A549 (cell line): ENCODE results near the gene MYH13. TPM values are rescaled to one million over a fixed set of nuclear protein-coding genes. Genes with fewer than 3 reads are reported as not detected.
"Not testable (repeated sequence)": the region's sequence is repeated elsewhere in the genome, so short reads cannot be mapped to it uniquely, and the experiment has no call there.

ENCODE experiments used
- ATAC-seq, 2 experiments: fragments of 200-7000 bp in 1 of 2; fragments of >200 bp in 1 of 2; cut with Nextera tagmentation in 1 of 2; cut with Tn5 transposase in 1 of 2; 3 replicates each; pipeline versions ENCODE4 v1.8.0 to v1.9.1; 2018 to 2020; ENCODE audit warnings: mild to moderate bottlenecking in 1 of 2, moderate library complexity in 1 of 2
- CTCF ChIA-PET: fragments of 300-600 bp; sonication (Branson Sonifier 250); formaldehyde crosslinking; extraction: SDS; loops from one replicate; lab custom pipeline; 2021; ENCODE audit warnings: antibody characterized with exemption, inconsistent platforms; lab: Yijun Ruan, JAX
- POLR2A ChIA-PET: fragments of 350-600 bp; formaldehyde crosslinking; extraction: SDS; loops from one replicate; lab custom pipeline; 2021; ENCODE audit warnings: antibody characterized with exemption, inconsistent platforms; lab: Yijun Ruan, JAX
- DNase-seq, 2 experiments: peaks; one replicate each; pipeline versions ENCODE4 v3.0.0 to v3.0.0-alpha.2; 2011 to 2016; ENCODE audit warnings: low read depth in 1 of 2, low spot score in 1 of 2
- FAIRE-seq: peaks from 2 replicates; lab custom pipeline; 2011; peaks lifted over from hg19 to GRCh38; lab: Jason Lieb, UNC
- H3K27ac ChIP-seq, 2 experiments: fragments of >200 bp; sonication (Bioruptor Twin); formaldehyde crosslinking; 3 replicates each; pipeline ENCODE4 v1.5.1; 2016 to 2017
- H3K4me1 ChIP-seq: fragments of >200 bp; sonication (Bioruptor Twin); formaldehyde crosslinking; 3 replicates; pipeline ENCODE4 v1.6.1; 2016
- H3K4me2 ChIP-seq: fragments of >200 bp; sonication (Bioruptor Twin); formaldehyde crosslinking; 3 replicates; pipeline ENCODE4 v1.6.1; 2016
- H3K4me3 ChIP-seq: fragments of >200 bp; sonication (Bioruptor Twin); formaldehyde crosslinking; 3 replicates; pipeline ENCODE4 v1.5.1; 2016
- H3K9me3 ChIP-seq: fragments of >200 bp; sonication (Bioruptor Twin); formaldehyde crosslinking; 3 replicates; pipeline ENCODE4 v1.6.1; 2016
- ATOH8 ChIP-seq: fragments of 250-450 bp; sonication (Bioruptor Pico); IDR thresholded peaks from 2 replicates; pipeline ENCODE4 v1.5.0; 2020; ENCODE audit warnings: low read depth, mild to moderate bottlenecking, moderate library complexity
- CBX2 ChIP-seq: fragments of 200-600 bp; sonication (generic); IDR thresholded peaks from 2 replicates; pipeline ENCODE4 v1.6.1; 2016; ENCODE audit warnings: low read depth, mild to moderate bottlenecking, borderline replicate concordance
- CEBPB ChIP-seq, 2 experiments: fragments of >200 bp in 1 of 2; sonication (Bioruptor Twin) in 1 of 2; formaldehyde crosslinking in 1 of 2; IDR thresholded peaks; 2 replicates each; pipeline ENCODE4 v1.6.1; 2012 to 2016
- EHF ChIP-seq: fragments of 250-450 bp; sonication (Bioruptor Pico); IDR thresholded peaks from 2 replicates; pipeline ENCODE4 v1.5.0; 2020; ENCODE audit warnings: mild to moderate bottlenecking
- EHMT2 ChIP-seq: fragments of 200-600 bp; sonication (generic); IDR thresholded peaks from 2 replicates; pipeline ENCODE4 v1.6.1; 2016; ENCODE audit warnings: antibody characterized with exemption, low read depth, mild to moderate bottlenecking, moderate library complexity
- EP300 ChIP-seq, 2 experiments: fragments of >200 bp; sonication (Bioruptor Twin); formaldehyde crosslinking; IDR thresholded peaks; 2 replicates in 1 of 2; 3 replicates in 1 of 2; pipeline ENCODE4 v1.6.1; 2016 to 2017
- FOSB ChIP-seq: fragments of 250-450 bp; sonication (Bioruptor Pico); IDR thresholded peaks from 2 replicates; pipeline ENCODE4 v1.5.0; 2020; ENCODE audit warnings: mild to moderate bottlenecking, moderate library complexity
- HDAC2 ChIP-seq: fragments of 200-600 bp; sonication (generic); IDR thresholded peaks from 2 replicates; pipeline ENCODE4 v1.6.1; 2016
- HOXA7 ChIP-seq: fragments of 250-450 bp; sonication (Bioruptor Pico); IDR thresholded peaks from 2 replicates; pipeline ENCODE4 v1.5.0; 2020; ENCODE audit warnings: mild to moderate bottlenecking, moderate library complexity
- HOXB13 ChIP-seq: fragments of 250-450 bp; sonication (Bioruptor Pico); IDR thresholded peaks from 2 replicates; pipeline ENCODE4 v1.5.0; 2020; ENCODE audit warnings: low read depth, mild to moderate bottlenecking, moderate library complexity
- HOXB5 ChIP-seq: fragments of 250-450 bp; sonication (Bioruptor Pico); IDR thresholded peaks from 2 replicates; pipeline ENCODE4 v1.5.0; 2020; ENCODE audit warnings: mild to moderate bottlenecking, moderate library complexity
- JUNB ChIP-seq: fragments of >200 bp; sonication (Bioruptor Twin); formaldehyde crosslinking; IDR thresholded peaks from 2 replicates; pipeline ENCODE4 v1.6.1; 2016
- KDM1A ChIP-seq: fragments of 200-600 bp; sonication (generic); IDR thresholded peaks from 2 replicates; pipeline ENCODE4 v1.6.1; 2016; ENCODE audit warnings: low read depth, mild to moderate bottlenecking
- MAZ ChIP-seq: fragments of 150-350 bp; IDR thresholded peaks from 2 replicates; pipeline ENCODE4 v1.6.1; 2014; ENCODE audit warnings: antibody characterized with exemption, low read depth, low read length, borderline replicate concordance
- PHF8 ChIP-seq: fragments of 200-600 bp; sonication (generic); IDR thresholded peaks from 2 replicates; pipeline ENCODE4 v1.6.1; 2016; ENCODE audit warnings: low read depth, mild to moderate bottlenecking, antibody characterized with exemption, moderate library complexity, borderline replicate concordance
- POLR2A ChIP-seq: IDR thresholded peaks from 2 replicates; pipeline ENCODE4 v1.6.1; 2012; ENCODE audit warnings: mild to moderate bottlenecking, low read length
- POLR2AphosphoS2 ChIP-seq: conservative IDR thresholded peaks from 2 replicates; pipeline ENCODE4 v1.6.1; 2012; ENCODE audit warnings: low read length, improper control_type of control experiment, inconsistent platforms
- RARB ChIP-seq: fragments of 250-450 bp; sonication (Bioruptor Pico); IDR thresholded peaks from 2 replicates; pipeline ENCODE4 v1.8.0; 2021; ENCODE audit warnings: mild to moderate bottlenecking, moderate library complexity
- RCOR1 ChIP-seq: fragments of 150-350 bp; IDR thresholded peaks from 2 replicates; pipeline ENCODE4 v1.6.1; 2014; ENCODE audit warnings: antibody characterized with exemption, low read length, low read depth
- SMC3 ChIP-seq: fragments of >200 bp; sonication (Bioruptor Twin); formaldehyde crosslinking; IDR thresholded peaks from 3 replicates; pipeline ENCODE4 v1.6.1; 2018; ENCODE audit warnings: inconsistent platforms
- SREBF2 ChIP-seq: fragments of 450-650 bp; IDR thresholded peaks from 2 replicates; pipeline ENCODE4 v1.6.1; 2014; ENCODE audit warnings: mild to moderate bottlenecking, moderate library complexity
- TP53 ChIP-seq: fragments of 250-450 bp; sonication (Bioruptor Pico); IDR thresholded peaks from 2 replicates; pipeline ENCODE4 v1.5.0; 2021; ENCODE audit warnings: mild to moderate bottlenecking, moderate library complexity
- ZC3H11A ChIP-seq: fragments of 450-650 bp; IDR thresholded peaks from 2 replicates; pipeline ENCODE4 v1.6.1; 2014; ENCODE audit warnings: antibody characterized with exemption, mild to moderate bottlenecking
- WGBS: methylation state at CpG from one replicate; pipeline ENCODE4 v1.1.6; 2017; ENCODE audit errors: missing lambda C conversion rate; 5-methylcytosine and 5-hydroxymethylcytosine counted together
- polyA plus RNA-seq, 4 experiments: library from polyadenylated mRNA; depleted of rRNA in 3 of 4; stranded (reverse); fragments of >200 nt; fragmentation: RNase III in 1 of 4; extraction: RNeasy Plus Mini Kit Qiagen cat#74134 plus additional on column Dnase treatment in 1 of 4; gene quantifications; 2 replicates in 3 of 4; 3 replicates in 1 of 4; pipeline ENCODE4 v1.2.3, GENCODE V29; 2011 to 2017

MYH13 gene
- polyA plus RNA-seq, 2 of the 4 experiments (the other 2 are of a cell fraction): not detected

DNA sequence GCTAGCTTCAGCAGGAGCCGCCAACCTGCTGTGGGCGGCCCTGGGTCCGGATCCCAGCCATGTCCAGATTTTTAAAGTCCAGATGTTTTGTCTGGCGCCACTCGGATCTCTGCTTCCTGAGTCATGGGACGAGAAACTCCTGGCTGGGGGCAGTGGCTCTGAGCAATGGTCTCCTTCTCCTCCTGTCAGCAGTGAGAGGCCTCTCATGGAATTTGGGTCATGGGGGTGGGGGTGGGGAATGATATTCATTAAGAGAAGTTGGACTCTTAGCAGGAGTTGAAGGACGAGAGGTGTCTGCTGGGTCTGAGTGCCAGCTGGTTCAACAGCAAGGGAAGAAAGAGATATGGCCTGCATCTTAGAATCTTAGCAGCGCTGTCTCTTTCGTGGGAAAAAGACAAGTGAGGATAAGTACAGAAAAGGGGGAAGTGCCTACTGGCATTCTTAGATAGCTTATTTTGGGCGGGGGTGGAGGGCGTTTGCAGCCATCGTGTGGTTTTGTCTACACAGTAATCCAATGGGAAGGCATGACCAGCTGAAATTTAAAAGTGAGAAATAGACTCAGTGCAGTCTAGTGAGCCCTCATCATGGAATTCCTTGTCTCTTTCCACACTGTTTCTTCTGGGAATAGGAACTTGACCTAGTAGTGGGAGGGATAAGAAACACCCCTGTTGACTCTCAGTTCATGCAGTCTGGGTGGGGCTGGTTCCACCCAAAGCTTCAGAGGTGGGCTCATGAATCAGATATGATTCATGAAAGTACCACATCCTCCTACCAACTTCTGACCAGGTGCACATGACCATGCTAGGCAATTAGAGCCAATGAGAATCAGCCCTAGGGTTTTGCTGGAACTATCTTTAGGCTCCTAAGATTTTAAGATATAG, 80.5 kb downstream of the MYH13 start:
- no peak for TF ChIP-seq ATOH8 (CRISPR knock-in tag)
- no peak for TF ChIP-seq PHF8
- no peak for TF ChIP-seq RARB (CRISPR knock-in tag)
- no peak for TF ChIP-seq KDM1A
- no peak for TF ChIP-seq HOXA7 (CRISPR knock-in tag)
- TF ChIP-seq HOXB5 (CRISPR knock-in tag): no peak
- TF ChIP-seq SREBF2: no peak
- no peak for TF ChIP-seq CBX2
- TF ChIP-seq POLR2AphosphoS2: no peak
- TF ChIP-seq RCOR1: no peak
- H3K4me3 ChIP-seq: no peak overlapping the region
- no peak for FAIRE-seq
- no peak overlapping the region for H3K4me2 ChIP-seq
- ChIA-PET CTCF (interaction anchor here (0.8 to 11.4 kb wide), 4 partner anchors 10 to 325 kb away, joined by 3 to 135 read pairs (median 4); no protein-coding TSS in a partner anchor), POLR2A (no interaction called here)
- no peak overlapping the region for H3K27ac ChIP-seq
- no peaks in the 10 kb centered on the region for H3K4me1 ChIP-seq
- no peak for ATAC-seq
- no peak for DNase-seq
- H3K9me3 ChIP-seq: no peaks in the 10 kb centered on the region
- WGBS: 35% methylated on average over 12 of the region's 12 CpGs

- CTCF ChIA-PET: interaction anchor here (0.9 to 11.4 kb wide), 3 partner anchors 10 to 326 kb away, joined by 3 to 135 read pairs (median 4); no protein-coding TSS in a partner anchor
- H3K27ac ChIP-seq, H3K4me1 ChIP-seq, DNase-seq, H3K4me3 ChIP-seq, ATAC-seq, FAIRE-seq, H3K9me3 ChIP-seq, H3K4me2 ChIP-seq, POLR2A ChIA-PET: not testable (repeated sequence)
- 42% methylated on average over 12 of the region's 12 CpGs for WGBS
Observed at GRCh38 chr17:10291576-10291975, 81.2 kb downstream of the MYH13 start.

DNA sequence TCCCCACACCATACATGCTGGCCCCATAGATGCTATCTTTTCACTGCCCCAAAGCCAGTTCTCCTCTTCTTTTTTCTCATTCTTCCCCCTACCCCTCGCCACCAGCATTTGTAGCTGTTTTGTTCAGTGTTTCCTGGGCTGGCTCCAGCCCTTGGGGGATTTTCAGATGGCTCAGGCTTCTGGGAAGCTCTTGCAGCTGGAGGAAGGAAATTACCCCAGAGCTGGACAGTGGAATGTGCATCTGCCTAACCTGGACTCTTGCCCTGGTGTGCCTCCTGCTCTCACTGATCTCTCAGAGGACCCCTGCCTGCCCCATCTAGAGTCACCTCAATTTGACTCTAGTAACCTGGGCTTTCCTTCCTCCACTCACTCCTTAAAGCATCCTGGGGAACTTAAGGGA, 82.8 kb downstream of the MYH13 start:
- CTCF ChIA-PET: interaction anchor here (0.9 to 11.4 kb wide), 4 partner anchors 8 to 327 kb away, joined by 3 to 135 read pairs (median 3); no protein-coding TSS in a partner anchor
- FAIRE-seq (no peak), ATAC-seq (no peak)
- Histone ChIP-seq H3K27ac (no peak overlapping the region), H3K9me3 (no peaks in the 10 kb centered on the region)
- POLR2A ChIA-PET: no interaction called here
- TF ChIP-seq JUNB (no peak), ZC3H11A (no peak), HOXB13 (CRISPR knock-in tag) (no peak), EHF (no peak), SREBF2 (no peak), CEBPB (IDR thresholded peaks at IDR 0.05) (no peak), MAZ (no peak), HDAC2 (no peak), SMC3 (no peak)
- TF ChIP-seq, all 56 proteins: peak for 0
- no peaks in the 10 kb centered on the region for H3K4me1 ChIP-seq
- H3K4me2 ChIP-seq: no peak overlapping the region
- no peak for DNase-seq
- H3K4me3 ChIP-seq: no peak overlapping the region
- 4% methylated on average over 1 of the region's 1 CpG for WGBS

GRCh38 chr17:10286324-10286723, 86.5 kb downstream of the MYH13 start:
- no peak for FAIRE-seq
- H3K4me3 ChIP-seq: no peak overlapping the region
- POLR2A ChIA-PET: no interaction called here
- peaks cover 4% of the 10 kb centered on the region; the same call in 1 of the 3 replicates for H3K9me3 ChIP-seq
- no peak overlapping the region for H3K4me2 ChIP-seq
- no peak overlapping the region for H3K27ac ChIP-seq
- CTCF ChIA-PET: interaction anchor here (1.0 to 1.4 kb wide), 3 partner anchors 10 to 332 kb away, joined by 4 to 5 read pairs (median 4); no protein-coding TSS in a partner anchor
- no peaks in the 10 kb centered on the region for H3K4me1 ChIP-seq
- WGBS: 8% methylated on average over 1 of the region's 1 CpG
- ATAC-seq: no peak
- no peak for DNase-seq
- TF ChIP-seq EP300 (IDR thresholded peaks at IDR 0.05) (no peak), FOSB (CRISPR knock-in tag) (no peak), POLR2A (no peak), EHMT2 (no peak), TP53 (CRISPR knock-in tag) (no peak)
- TF ChIP-seq, all 56 proteins: peak for 0
